Activated CD8-positive, alpha-beta memory T cell treated with anti-CD3 and anti-CD28 coated beads for 24 hours (primary cell): ENCODE data around the gene TMEM271.

Experiments used
- DNase-seq: peaks from one replicate; pipeline ENCODE4 v3.0.0-alpha.2; 2020

The TMEM271 gene

DNA sequence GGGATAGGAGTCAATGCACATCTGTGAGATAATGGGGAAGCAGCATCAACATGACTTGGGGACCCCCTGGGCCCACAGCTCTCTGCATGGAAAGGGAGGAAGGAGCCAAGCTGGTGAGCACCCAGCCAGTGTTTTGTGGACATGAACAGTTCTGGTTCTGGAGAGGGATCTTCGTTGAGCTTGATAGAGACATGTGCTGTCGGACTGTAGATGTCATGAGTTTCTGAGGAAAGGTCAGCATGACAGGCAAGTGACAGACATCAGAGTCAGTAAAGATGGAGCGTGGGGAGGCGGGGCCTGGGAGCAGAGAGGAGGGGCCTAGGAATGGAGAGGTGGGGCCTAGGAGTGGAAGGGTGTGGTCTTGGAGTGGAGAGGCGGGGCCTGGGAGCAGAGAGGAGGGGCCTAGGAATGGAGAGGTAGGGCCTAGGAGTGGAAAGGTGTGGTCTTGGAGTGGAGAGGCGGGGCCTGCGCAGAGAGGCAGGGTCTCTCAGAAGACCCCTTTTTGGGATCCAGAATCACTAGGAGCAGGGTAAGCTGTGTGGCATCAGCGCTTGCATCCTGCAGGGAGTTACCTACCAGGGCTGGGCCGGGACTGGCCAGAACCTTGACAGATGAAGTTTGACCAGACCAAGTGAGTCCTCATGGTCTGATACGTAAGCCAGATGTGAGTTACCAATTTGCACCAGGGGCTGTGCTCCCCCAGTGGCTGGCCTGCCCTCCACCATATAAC, 43.3 kb downstream of the TMEM271 start:
- DNase-seq: peak; percentile 44

DNA sequence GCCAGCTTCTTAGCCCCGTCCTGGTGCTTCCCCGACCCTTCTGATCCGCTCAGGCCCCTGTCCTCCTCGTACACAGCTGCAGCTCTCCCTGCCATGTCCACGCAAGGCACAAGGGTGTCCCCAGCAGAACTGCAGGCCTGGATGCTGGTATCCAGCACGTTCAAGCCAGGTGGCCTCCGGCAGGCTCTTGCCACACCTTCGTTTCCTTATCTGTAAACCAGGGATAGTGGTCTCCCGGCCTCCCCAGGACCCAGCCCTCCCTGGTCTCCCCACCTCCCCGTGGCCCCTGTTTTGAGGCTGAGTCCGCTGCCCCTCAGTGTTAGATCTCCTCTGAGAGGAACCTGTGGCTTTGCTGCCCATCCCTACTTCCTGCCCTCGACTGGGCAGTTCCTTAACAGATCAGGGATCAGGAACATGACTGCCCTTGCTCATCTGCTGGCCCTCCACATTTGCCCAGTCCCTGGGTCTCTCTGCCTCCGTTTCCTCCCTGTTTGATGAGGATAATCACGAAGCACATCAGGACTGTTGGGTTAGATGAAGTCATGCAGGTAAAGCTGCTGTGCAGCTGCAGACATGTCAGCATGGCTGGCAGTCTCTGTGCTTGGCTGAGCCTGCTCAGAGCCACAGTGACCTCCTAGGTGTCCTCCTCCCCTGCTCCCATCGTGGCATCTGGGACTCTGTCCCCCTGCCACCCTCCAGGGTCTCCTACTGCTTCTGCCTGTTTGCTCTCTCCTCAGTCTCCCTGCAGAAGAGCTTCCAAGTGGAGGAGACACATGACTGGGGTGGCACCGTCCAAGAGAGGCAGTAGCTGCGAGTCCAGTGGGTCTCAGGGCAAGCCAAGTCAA, 44.2 kb downstream of the TMEM271 start:
- DNase-seq: peak; percentile 38

DNA sequence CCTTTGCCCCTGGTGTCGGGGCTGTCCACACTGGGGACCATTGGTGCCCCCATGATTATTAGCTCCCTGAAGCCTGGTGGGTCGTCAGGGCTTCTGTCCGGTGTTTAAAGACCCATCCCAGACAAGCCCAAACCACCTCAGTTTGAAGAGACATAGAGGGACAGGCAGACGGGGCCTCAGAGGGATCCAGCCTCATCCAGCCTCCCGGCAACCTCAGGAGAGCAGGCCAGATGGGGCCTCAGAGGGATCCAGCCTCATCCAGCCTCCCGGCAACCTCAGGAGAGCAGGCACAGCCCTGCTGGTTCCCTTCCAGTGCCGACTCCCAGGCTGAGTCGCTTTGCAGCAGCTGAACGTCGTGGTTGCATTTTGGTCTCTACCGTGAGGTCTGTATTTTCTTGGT, 45.0 kb downstream of the TMEM271 start:
- DNase-seq: no peak

DNA sequence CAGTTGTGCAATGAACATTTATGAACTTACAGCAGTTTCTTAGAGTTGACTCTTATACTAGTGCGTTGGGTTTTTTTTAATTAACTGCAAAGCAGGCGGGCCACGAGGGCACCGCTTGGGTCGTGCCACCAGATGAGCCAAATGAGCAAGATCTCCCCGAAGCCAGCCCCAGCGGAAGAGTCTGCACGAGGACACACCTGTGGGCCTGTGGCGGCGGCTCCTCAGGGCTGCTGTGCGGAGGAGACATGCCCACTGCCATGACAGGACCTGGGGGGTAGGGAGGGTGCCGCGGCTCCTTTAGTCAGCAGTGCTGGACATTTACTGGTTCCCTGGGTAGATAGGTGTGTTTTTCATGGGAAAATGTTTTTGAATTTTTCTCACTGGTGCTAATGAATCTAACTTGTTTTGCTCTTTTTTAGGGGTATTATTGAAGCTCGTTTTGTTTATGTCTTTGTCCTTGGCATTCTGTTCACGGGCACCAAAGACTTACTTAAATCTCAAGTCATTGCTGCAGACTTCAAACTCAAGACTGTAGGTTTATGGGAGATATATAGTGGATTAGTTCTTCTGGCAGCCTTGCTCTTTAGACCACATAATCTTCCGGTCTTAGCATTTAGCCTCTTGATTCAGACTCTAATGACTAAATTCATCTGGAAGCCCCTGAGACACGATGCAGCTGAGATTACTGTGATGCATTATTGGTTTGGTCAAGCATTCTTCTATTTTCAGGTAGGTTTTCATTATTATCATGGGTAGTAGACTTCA, 45.9 kb downstream of the TMEM271 start:
- no peak for DNase-seq

DNA sequence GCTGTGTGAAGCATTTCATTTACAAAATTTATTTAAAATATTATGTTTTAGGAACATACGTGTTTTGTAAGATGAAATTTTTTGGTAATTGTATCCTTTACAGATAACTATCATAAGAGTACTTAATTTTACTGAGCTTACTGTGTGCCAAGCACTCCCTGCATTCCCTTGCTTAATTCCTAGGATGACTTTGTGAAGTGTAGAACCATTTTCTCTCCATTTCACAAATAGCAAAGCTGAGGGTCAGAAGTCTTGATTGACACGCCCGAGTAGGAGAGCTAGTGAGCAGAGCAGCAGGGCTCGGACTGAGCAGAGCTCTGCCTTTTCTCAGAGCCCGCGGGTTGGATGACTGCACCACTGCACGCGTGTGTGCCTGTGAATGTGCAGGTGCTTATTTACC, 46.5 kb downstream of the TMEM271 start:
- DNase-seq: no peak

DNA sequence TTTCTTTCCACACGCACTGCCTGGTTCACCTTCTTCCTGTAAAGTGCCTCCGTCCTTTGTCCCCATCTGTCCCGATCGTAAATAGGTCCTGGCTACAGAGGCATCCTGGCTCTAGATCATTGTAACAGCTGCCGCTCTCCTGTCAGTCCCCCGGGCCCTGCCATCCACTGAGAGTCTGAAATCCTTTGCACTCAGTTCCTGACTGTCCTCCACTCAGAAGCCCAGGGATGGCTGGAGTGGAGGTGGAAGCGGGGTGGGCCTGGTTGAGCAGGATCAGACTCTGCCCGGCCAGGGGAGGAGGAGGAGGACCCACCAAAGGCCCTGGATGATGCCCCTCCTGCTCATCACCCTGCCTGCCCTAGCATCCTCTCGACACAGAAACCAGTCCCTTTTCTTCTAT, 47.3 kb downstream of the TMEM271 start:
- DNase-seq: no peak

DNA sequence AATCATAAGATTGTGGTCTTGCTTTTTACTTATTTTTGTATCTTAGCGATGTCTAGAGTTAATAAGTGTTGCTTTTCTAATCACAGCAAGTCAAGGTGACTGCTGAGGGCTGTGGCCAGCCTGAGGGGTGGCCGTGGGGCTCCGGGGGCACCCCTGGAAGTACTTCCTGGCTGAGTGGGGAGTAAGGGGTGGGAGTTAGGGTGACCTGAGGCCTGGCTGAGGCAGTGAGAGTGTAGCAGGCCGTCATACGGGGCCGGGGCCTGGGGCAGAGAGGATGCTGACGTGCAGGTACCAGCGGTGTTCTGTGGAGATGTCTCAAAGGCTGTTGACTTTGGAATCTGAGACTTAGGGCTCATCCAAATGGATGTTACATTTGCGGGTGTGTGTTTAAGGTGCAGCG, 47.8 kb downstream of the TMEM271 start:
- DNase-seq: no peak

DNA sequence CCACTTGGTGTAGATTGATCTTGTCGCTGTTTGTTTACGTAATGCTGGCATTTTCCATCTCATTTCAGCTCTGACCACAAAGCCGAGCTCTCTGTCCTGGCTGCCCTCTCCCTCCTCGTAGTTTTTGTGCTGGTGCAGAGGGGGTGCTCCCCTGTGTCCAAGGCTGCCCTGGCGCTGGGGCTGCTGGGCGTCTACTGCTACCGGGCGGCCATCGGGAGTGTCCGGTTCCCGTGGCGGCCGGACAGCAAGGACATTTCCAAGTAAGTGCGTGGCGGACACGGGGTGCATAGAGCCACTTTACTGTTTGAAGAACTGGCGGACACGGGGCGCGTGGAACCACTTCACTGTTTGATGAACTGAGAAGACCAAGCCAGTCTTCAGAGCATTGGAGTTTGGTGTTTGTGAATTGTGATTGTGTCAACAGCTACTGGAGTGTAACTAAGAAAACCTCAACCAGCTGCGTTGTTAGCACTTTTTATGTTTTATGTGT, 49.1 kb downstream of the TMEM271 start:
- no peak for DNase-seq

DNA sequence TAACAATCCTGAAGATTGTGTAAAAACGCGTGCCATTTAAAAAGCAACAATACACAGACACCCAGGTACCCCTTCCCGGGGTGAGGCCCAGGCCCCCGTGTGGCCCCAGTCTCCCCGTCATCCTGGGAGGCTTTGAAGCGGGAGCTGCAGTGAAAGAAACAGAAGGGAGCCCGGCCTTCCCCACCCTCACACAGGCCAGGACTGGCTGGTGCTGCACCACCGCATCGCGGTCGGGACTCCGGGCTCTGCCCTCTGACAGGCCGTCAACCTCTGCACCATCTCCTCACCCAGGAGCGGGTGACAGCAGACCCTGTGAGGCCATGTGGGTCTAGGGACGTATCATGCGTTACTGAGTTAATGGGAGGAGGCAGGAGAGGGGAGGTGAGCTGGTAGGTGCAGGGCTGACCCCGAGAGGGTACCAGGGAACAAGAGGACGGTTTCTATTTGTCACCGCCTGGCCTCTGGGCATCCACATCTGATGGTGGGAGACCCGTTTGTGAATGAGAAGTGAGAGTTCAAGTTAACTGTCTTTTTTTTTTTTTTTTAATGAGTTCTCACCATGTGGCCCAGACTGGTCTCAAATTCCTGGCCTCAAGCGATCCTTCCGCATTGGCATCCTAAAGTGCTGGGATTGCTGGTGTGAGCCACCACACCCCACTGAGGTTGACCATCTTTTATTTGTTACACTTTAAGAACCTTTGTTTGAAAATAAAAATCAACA, 49.7 kb downstream of the TMEM271 start:
- no peak for DNase-seq

DNA sequence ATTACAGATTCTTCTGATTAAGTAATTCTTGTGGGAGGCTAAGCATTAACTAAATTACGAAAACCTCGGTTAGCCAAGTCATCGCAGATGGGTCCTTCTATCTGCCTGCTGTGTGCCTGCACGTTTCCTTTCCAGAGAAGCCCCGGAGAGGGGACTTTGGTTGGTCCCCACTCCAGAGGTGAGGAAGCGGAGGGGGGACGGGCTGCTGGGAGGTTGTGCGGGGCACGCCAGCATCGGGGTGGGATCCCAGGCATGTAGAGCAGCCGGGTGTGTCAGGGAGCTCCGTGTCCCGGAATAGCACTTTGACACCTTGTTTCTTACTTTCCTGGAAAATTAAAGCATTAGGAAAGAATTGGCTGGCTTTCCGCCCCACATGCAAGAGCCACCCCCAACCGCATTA, 50.4 kb downstream of the TMEM271 start:
- no peak for DNase-seq

DNA sequence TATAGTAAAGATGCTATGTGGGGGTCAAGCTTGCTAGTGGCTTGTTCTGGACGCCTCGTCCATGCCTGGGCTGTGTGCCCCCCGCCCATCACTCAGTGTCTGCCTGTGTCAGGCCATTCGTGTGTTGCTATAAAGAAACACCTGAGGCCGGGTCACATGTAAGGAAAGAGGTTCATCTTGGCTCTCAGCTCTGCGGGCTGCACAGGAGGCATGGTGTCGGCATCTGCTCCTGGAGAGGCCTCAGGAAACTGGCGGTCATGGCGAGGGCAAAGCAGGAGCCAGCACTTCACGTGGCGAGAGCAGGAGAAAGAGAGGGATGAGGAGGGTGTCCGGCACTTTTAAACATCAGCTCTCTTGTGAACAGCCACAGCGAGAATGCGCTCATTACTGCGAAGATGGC, 51.9 kb downstream of the TMEM271 start:
- no peak for DNase-seq
